Stimulated activated CD4-positive, alpha-beta T cell treated with anti-CD3 and anti-CD28 coated beads, Interleukin-4, amount 100 ng/mL, for 4 hours (primary cell): ENCODE measurements around the gene MAOA.
"Not testable (repeated sequence)": the region's sequence is repeated elsewhere in the genome, so short reads cannot be mapped to it uniquely, and the experiment has no call there.

Source experiments
- DNase-seq, 2 experiments: peaks; one replicate each; pipeline ENCODE4 v3.0.0-alpha.2; 2020

The MAOA gene

GRCh38 chrX:43718546-43718945, 62.4 kb downstream of the MAOA start:
- DNase-seq: no peak

- DNase-seq: no peak
Measured at GRCh38 chrX:43718956-43719355, 62.9 kb downstream of the MAOA start.

- no peak for DNase-seq
Measured at GRCh38 chrX:43720082-43720481, 64.0 kb downstream of the MAOA start.

GRCh38 chrX:43720961-43721360, 64.9 kb downstream of the MAOA start:
- no peak for DNase-seq

- not testable (repeated sequence) for DNase-seq
Measured at GRCh38 chrX:43725227-43725626, 69.1 kb downstream of the MAOA start.

- DNase-seq: not testable (repeated sequence)
Measured at GRCh38 chrX:43727254-43727653, 71.2 kb downstream of the MAOA start.

GRCh38 chrX:43728002-43728401, 71.9 kb downstream of the MAOA start:
- no peak for DNase-seq

GRCh38 chrX:43728966-43729365, 72.9 kb downstream of the MAOA start:
- no peak for DNase-seq

GRCh38 chrX:43731086-43731485, 75.0 kb downstream of the MAOA start:
- DNase-seq: no peak

GRCh38 chrX:43733699-43734098, 77.6 kb downstream of the MAOA start:
- no peak for DNase-seq

- no peak for DNase-seq
Measured at GRCh38 chrX:43734444-43734843, 78.3 kb downstream of the MAOA start.

GRCh38 chrX:43735534-43735933, 79.4 kb downstream of the MAOA start:
- DNase-seq: no peak

GRCh38 chrX:43735957-43736356, 79.9 kb downstream of the MAOA start:
- DNase-seq: no peak

- no peak for DNase-seq
Measured at GRCh38 chrX:43741843-43742573, 85.9 kb downstream of the MAOA start.

GRCh38 chrX:43743100-43743822, 87.2 kb downstream of the MAOA start:
- DNase-seq: no peak

- DNase-seq: no peak
Measured at GRCh38 chrX:43744284-43744683, 88.2 kb downstream of the MAOA start.

GRCh38 chrX:43745938-43746721, 90.0 kb downstream of the MAOA start:
- DNase-seq: no peak

- no peak for DNase-seq
Measured at GRCh38 chrX:43747476-43747875, 91.4 kb downstream of the MAOA start.

- DNase-seq: peak; percentile 7 to 28
Measured at GRCh38 chrX:43750248-43750676, 94.2 kb downstream of the MAOA start.

GRCh38 chrX:43753637-43754036, 97.5 kb downstream of the MAOA start:
- DNase-seq: no peak

- DNase-seq: no peak
Measured at GRCh38 chrX:43756076-43756475, 100.0 kb downstream of the MAOA start.

GRCh38 chrX:43758044-43758443, 101.9 kb downstream of the MAOA start:
- DNase-seq: no peak

GRCh38 chrX:43785930-43786591, 130.0 kb downstream of the MAOA start:
- DNase-seq: no peak
